ENCODE measurements around the gene NOXO1.
"Not testable (repeated sequence)": the region's sequence is repeated elsewhere in the genome, so short reads cannot be mapped to it uniquely, and the experiment has no call there.

NOXO1 gene

GRCh38 chr16:1977875-1978268 lies 3.4 kb downstream of the NOXO1 start:
- no peak for DNase-seq

GRCh38 chr16:1976951-1977874 lies 4.1 kb downstream of the NOXO1 start:
- DNase-seq: no peak

- no peak for DNase-seq
Measured at GRCh38 chr16:1976216-1976520, 5.1 kb downstream of the NOXO1 start.

DNA sequence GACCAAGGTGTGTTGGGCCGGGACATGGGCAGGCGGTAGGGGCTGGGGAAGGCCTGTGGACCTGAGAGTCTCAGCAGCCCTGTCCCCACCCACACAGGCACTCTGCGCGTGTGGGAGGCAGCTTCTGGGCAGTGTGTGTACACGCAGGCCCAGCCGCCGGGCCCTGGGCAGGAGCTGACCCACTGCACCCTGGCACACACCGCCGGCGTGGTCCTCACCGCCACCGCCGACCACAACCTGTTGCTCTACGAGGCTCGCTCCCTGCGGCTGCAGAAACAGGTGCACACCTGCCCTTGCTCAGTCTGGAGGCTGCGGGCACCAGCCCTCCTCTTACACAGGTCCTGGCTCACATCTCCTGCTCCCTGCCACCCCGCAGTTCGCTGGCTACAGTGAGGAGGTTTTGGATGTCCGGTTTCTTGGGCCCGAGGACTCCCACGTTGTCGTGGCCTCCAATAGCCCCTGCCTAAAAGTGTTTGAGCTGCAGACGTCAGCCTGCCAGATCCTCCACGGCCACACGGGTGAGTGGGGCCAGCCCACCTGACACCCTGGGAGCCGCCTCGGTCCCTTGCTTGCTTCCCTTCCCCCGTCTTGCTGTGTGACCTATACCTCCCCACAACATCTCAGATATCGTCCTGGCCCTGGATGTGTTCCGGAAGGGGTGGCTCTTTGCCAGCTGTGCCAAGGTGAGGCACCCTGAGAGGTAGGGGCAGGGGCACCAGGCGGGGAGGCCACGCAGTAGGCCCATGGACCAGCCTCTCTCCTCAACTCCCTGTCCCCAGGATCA lies 5.6 kb downstream of the NOXO1 start:
- DNase-seq: no peak

GRCh38 chr16:1974157-1975070 lies 6.9 kb downstream of the NOXO1 start:
- no peak for DNase-seq

DNA sequence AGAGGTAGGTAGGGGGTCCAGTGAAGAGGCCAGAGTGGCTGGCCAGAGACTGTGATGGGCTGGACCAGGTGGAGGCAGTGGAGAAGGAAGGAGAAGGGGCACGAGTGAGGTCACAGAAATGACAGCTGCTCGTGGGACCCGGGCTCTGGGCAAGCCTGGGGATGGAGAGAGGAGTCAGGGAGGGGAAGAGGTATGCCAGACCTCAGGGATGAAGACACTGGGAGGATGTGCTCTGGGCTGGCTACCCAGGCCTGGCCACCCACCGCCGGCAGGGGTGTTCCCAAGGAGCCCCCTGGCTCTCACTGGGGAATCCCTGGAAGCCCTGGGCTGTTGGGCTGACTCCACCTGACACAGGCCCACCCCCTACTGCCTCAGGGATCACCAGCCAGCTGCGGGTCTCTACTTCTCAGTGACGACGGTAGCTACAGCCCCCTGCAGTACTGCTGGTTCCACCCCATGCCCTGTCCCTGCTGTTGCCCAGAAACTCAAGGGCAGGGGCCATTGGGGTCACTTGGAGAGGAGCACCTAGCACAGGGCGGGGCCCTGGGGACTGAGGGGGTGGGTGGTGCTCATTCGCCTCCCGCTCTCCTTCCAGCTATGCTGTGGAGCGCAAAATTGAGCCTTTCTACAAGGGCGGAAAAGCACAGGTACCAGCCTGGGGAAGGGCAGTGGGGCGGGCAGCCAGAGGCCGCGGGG lies 7.7 kb downstream of the NOXO1 start:
- DNase-seq: no peak

- no peak for DNase-seq
Measured at GRCh38 chr16:1972490-1972877, 8.8 kb downstream of the NOXO1 start.

DNA sequence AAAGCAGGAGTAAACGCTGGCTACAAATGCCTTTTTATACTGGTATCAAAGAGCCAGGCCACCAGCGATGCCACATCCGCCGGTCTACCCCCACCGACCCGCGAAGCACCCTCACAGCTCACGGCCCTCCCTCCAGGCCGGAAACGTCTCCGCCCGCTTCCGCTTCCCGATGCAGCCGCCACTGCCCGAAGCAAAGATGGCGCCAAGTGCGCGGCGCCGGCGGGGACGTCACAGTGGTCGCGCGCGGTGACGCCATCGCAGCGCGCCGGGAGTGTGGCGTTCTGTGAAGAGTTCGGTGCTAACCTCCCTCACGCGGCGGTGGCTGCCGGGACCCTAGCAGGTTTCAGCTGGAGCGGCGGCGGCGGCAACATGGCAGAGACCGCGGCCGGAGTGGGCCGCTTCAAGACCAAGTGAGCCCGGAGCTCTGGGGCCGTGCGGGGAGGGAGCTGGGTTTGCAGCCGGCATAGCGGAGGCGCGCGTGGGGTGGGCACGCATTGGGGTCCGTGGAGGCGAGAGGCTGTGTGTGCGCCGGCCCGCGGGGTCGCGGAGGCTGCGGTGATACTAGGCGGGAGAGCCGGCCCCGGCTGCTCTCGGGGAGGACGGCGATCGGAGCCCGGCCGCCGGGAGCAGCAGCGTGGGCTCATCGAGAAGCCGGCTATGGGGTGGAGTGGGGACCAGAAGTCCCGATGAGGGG lies 9.3 kb downstream of the NOXO1 start, which contains the start of gene TBL3:
TSS of gene TBL3 (plus strand) at position 258 of the 694 bp plus-strand sequence. CDS start at position 370, 112 bp downstream.
- peak; percentile 98 for DNase-seq

DNA sequence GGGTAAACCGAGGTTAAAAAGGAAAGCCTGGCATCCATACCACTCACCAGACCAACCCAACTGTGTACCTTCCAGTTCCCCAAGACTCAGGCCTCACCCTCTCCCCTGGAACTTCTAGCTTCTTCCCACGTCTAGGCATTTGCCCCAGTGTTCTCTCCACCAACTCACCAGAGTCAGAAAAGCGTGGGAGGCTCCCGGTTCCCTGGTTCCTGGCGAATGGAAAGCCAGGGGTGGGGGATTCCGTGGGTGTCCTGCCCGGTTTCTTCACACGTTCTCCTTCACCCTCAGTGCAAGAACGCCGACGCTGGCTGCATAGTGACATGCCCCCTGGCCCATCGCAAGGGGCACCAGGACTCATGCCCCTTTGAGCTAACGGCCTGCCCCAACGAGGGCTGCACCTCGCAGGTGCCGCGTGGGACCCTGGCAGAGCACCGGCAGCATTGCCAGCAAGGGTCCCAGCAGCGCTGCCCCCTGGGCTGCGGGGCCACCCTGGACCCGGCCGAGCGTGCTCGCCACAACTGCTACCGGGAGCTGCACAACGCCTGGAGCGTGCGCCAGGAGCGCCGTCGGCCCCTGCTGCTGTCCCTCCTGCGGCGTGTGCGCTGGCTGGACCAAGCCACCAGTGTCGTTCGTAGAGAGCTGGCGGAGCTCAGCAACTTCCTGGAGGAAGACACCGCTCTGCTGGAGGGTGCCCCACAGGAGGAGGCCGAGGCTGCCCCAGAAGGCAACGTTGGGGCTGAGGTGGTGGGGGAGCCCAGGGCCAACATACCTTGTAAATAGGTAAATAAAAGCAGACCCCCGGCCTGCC lies 12.9 kb downstream of the NOXO1 start:
- no peak for DNase-seq

DNA sequence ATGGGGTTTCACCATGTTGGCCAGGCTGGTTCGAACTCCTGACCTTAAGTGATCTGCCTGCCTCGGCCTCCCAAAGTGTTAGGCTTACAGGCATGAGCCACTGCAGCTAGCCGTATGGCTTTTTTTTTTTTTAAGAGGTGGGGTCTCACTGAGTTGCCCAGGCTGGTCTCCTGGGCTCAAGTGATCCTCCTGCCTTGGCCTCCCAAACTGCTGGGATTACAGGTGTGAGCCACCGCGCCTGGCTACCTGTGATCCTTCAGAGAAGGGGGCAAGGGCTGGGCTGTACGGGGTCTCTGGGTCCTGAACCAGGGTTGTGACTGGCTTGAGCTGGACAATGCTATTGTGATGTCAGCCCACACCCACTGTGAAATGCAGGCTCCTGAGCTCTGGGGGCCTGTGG lies 14.8 kb downstream of the NOXO1 start, which contains the start of gene RNF151:
TSS of gene RNF151 (plus strand) at position 397 of the 400 bp plus-strand sequence. CDS start 26 bp downstream, outside the sequence.
- no peak for DNase-seq

DNA sequence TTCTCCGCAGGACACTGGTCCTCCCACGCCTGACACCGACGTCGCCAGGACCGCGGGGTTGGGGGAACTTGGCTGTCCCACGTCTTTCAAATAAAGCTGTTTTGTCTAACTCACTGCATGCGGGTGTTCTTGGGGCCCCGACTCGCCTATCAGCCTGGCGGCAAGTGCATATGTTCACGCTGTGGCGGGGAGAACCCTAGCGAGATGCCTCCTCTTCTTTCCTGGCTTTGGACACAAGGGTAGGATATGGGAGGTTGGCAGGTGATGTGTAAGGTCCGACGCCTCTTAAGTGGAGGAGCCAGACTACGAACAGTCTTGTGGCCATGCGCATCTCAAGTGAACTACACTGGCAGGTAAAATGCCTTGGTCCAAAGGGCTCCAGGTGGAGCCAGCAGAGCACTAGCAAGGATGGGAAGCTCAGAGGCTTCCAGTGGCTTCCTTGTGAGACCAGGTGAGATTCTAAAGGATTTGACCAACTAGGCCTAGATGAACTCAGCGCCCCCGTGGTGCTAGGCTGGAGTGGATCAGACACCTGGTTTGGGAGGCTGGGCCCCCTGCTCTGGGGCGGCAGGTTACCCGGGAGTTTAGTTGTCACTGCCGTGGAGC lies 15.8 kb downstream of the NOXO1 start:
- no peak for DNase-seq

- peak; percentile 100 for DNase-seq
Measured at GRCh38 chr16:1964506-1965395, 16.5 kb downstream of the NOXO1 start, which contains the start of gene RPS2. TSS of gene RPS2 (minus strand) at chr16:1964826. CDS start at chr16:1964625, 201 bp downstream.

- peak; percentile 52 for DNase-seq
Measured at GRCh38 chr16:1963806-1964505, 17.3 kb downstream of the NOXO1 start.

GRCh38 chr16:1962161-1963153 lies 18.8 kb downstream of the NOXO1 start:
- not testable (repeated sequence) for DNase-seq

DNA sequence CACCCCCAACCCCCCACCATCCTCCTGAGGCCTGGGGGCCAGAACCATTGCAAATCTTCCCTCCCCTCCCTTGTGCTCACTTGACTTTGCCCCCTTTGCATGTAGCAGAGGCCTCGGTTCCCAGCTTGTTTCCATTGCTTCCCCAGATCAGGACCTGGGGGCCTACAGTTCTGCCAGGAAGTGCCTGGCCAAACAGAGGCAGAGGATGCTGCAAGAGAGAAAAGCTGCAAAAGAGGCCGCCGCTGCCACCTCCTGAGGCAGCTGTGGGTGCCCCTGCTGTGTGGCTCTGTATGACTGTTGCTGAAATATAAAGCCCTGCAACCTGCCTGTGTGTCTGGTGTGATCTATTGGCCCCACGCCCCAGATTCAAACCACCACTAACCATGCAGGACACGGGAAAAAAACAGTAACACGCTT lies 19.6 kb downstream of the NOXO1 start:
- DNase-seq: no peak

- peak; percentile 44 for DNase-seq
Measured at GRCh38 chr16:1960665-1961630, 20.3 kb downstream of the NOXO1 start.

Measured in CD4-positive, alpha-beta T cell treated with Interleukin-12 subunit alpha and Interleukin-12 subunit beta, for 1 hour (primary cell).